Activated CD8-positive, alpha-beta T cell treated with anti-CD3 and anti-CD28 coated beads for 36 hours (primary cell): ENCODE results near the gene GIGYF1. TPM values are rescaled to one million over a fixed set of nuclear protein-coding genes. Genes with fewer than 3 reads are reported as not detected.
"Not testable (repeated sequence)": the region's sequence is repeated elsewhere in the genome, so short reads cannot be mapped to it uniquely, and the experiment has no call there.

Experiments
- ATAC-seq: fragments of 200-7000 bp; cut with Tn5 transposase; one replicate; pipeline ENCODE4 v1.10.0; 2021; ENCODE audit warnings: mild to moderate bottlenecking, moderate library complexity
- CTCF ChIA-PET: fragments of 350-600 bp; sonication (Branson Sonifier 250); formaldehyde crosslinking; loops from one replicate; lab custom pipeline; 2021; ENCODE audit warnings: antibody characterized with exemption; lab: Charles Lee
- POLR2A ChIA-PET: fragments of 350-600 bp; sonication (Branson Sonifier 250); formaldehyde crosslinking; loops from one replicate; lab custom pipeline; 2021; ENCODE audit warnings: antibody characterized with exemption; lab: Charles Lee
- DNase-seq: peaks from one replicate; pipeline ENCODE4 v3.0.0-alpha.2; 2020
- H3K27ac Mint-ChIP-seq: one replicate; pipeline ENCODE4 v1.8.0; 2021; ENCODE audit warnings: mild to moderate bottlenecking, mixed read lengths
- H3K27me3 Mint-ChIP-seq: one replicate; pipeline ENCODE4 v1.8.0; 2021; ENCODE audit warnings: mixed read lengths
- H3K36me3 Mint-ChIP-seq: one replicate; pipeline ENCODE4 v1.8.0; 2021; ENCODE audit warnings: low read depth, mixed read lengths
- H3K4me1 Mint-ChIP-seq: one replicate; pipeline ENCODE4 v1.8.0; 2021; ENCODE audit warnings: low read depth, mixed read lengths
- H3K4me3 Mint-ChIP-seq: one replicate; pipeline ENCODE4 v1.8.0; 2021; ENCODE audit warnings: mild to moderate bottlenecking, moderate library complexity, mixed read lengths
- H3K9me3 Mint-ChIP-seq: one replicate; pipeline ENCODE4 v1.8.0; 2021; ENCODE audit warnings: mixed read lengths
- intact Hi-C: fragments of 100-400 bp; cut with micrococcal nuclease; formaldehyde crosslinking; loops from one replicate; pipeline ENCODE4 v1.10.0; 2022
- total RNA-seq, 2 experiments: library from RNA; stranded (reverse); gene quantifications; one replicate each; pipeline ENCODE4 v1.2.3, GENCODE V29; 2021
- TF ChIP-seq, protein P1 (sequence below): fragments of 200-600 bp; IDR thresholded peaks from one replicate; pipeline ENCODE4 v1.8.0; 2022; ENCODE audit warnings: antibody characterized with exemption, mild to moderate bottlenecking

Gene GIGYF1
- total RNA-seq, 2 experiments from 2014 or later, result 36.9 to 41.5 TPM

GRCh38 chr7:100673302-100673941 is 20.6 kb downstream of the GIGYF1 start, which contains the start of gene GNB2:
Gene GNB2 (plus strand): TSS chr7:100673740. CDS start chr7:100676266, 2,526 bp downstream.
- intact Hi-C loops, result loop anchor here (10.0 kb wide), 1 partner anchor 69 kb away; the partner anchor contains the start of gene PCOLCE
- Mint-ChIP-seq H3K27me3 (no peaks in the 10 kb centered on the region), H3K4me3 (peak within 1 kb of the TSS; percentile 94), H3K27ac (peak within 1 kb of the TSS; percentile 95), H3K9me3 (no peaks in the 10 kb centered on the region), H3K4me1 (peaks cover 11% of the 10 kb centered on the region), H3K36me3 (peaks cover 18% of the 10 kb centered on the region)
- CTCF ChIA-PET, result interaction anchor here (1.0 to 1.2 kb wide), 3 partner anchors 19 to 44 kb away, joined by 4 to 7 read pairs (median 5); no protein-coding TSS in a partner anchor
- TF ChIP-seq, protein P1, sequence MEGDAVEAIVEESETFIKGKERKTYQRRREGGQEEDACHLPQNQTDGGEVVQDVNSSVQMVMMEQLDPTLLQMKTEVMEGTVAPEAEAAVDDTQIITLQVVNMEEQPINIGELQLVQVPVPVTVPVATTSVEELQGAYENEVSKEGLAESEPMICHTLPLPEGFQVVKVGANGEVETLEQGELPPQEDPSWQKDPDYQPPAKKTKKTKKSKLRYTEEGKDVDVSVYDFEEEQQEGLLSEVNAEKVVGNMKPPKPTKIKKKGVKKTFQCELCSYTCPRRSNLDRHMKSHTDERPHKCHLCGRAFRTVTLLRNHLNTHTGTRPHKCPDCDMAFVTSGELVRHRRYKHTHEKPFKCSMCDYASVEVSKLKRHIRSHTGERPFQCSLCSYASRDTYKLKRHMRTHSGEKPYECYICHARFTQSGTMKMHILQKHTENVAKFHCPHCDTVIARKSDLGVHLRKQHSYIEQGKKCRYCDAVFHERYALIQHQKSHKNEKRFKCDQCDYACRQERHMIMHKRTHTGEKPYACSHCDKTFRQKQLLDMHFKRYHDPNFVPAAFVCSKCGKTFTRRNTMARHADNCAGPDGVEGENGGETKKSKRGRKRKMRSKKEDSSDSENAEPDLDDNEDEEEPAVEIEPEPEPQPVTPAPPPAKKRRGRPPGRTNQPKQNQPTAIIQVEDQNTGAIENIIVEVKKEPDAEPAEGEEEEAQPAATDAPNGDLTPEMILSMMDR, result no peak
- POLR2A ChIA-PET, result interaction anchor here (1.0 to 1.3 kb wide), 2 partner anchors 9 to 17 kb away, joined by 3 to 7 read pairs; no protein-coding TSS in a partner anchor
- peak; percentile 75 for ATAC-seq
- DNase-seq, result peak; percentile 99

DNA sequence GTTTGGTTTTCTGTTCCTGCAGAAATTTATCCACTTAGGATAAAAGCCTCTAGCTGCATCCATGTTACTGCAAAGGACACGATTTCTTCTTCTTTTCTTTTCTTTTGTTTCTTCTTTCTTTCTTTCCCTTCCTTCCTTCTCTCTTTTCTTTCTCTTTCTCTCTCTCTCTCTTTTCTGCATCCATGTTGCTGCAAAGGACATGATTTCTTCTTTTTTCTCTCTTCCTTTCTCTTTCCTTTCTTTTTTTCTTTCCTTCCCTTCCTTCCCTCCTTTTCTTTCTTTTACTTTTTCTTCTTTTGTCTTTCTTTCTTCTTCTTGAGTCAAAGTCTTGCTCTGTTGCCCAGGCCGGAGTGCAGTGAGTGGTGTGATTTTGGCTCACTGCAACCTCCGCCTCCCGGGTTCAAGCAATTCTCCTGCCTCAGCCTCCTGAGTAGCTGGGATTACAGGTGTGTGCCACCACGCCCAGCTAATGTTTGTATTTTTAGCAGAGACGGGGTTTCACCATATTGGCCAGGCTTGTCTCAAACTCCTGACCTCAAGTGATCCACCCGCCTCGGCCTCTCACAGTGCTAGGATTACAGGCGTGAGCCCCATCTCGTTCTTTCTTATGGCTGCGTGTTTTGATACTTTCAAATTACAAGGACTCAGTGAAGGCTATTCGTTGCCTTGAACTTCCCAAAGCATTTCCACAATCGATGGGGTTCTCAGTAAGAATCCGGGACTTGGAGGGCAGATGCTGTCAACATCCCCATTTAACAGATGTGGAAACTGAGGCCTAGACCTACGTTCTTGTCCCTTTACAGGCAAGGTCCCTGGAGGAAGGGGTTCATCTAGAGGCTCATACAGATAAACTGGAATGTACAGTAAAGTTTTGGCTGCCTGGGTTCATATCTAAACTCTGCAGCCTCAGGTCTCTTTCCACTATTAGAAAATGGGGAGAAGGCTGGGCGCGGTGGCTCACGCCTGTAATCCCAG is 22.4 kb downstream of the GIGYF1 start:
- POLR2A ChIA-PET, result interaction anchor here (1.3 kb wide), 1 partner anchor 19 kb away, joined by 7 read pairs; no protein-coding TSS in a partner anchor
- H3K27me3 Mint-ChIP-seq, result no peaks in the 10 kb centered on the region
- CTCF ChIA-PET, result interaction anchor here (1.5 kb wide), 1 partner anchor 37 kb away, joined by 6 read pairs; no protein-coding TSS in a partner anchor
- DNase-seq, result no peak
- intact Hi-C loops, result loop anchor here (10.0 kb wide), 1 partner anchor 67 kb away; the partner anchor contains the start of gene PCOLCE
- H3K27ac Mint-ChIP-seq, result no peak overlapping the region
- H3K9me3 Mint-ChIP-seq, result no peaks in the 10 kb centered on the region
- H3K36me3 Mint-ChIP-seq, result peaks cover 6% of the 10 kb centered on the region
- peaks cover 3% of the 10 kb centered on the region for H3K4me1 Mint-ChIP-seq
- TF ChIP-seq, protein P1, result no peak
- no peak overlapping the region for H3K4me3 Mint-ChIP-seq
- no peak for ATAC-seq

GRCh38 chr7:100670074-100670473 is 24.0 kb downstream of the GIGYF1 start:
- CTCF ChIA-PET, result interaction anchor here (1.0 to 1.5 kb wide), 2 partner anchors 36 to 37 kb away, joined by 3 to 6 read pairs; no protein-coding TSS in a partner anchor
- H3K36me3 Mint-ChIP-seq, result peaks cover 2% of the 10 kb centered on the region

GRCh38 chr7:100669106-100669505 is 24.9 kb downstream of the GIGYF1 start:
- POLR2A ChIA-PET, H3K4me1 Mint-ChIP-seq: not testable (repeated sequence)

More at GRCh38 chr7:100670074-100670473, 24.0 kb downstream of the GIGYF1 start:
- H3K4me3 Mint-ChIP-seq, result no peak overlapping the region
- TF ChIP-seq, protein P1, result no peak
- H3K27me3 Mint-ChIP-seq, result no peaks in the 10 kb centered on the region
- H3K4me1 Mint-ChIP-seq, result no peaks in the 10 kb centered on the region
- POLR2A ChIA-PET, result interaction anchor here (1.3 kb wide), 1 partner anchor 36 kb away, joined by 3 read pairs; no protein-coding TSS in a partner anchor
- intact Hi-C loops, result loop anchor here (10.0 kb wide), 1 partner anchor 65 kb away; the partner anchor contains the start of gene PCOLCE
- ATAC-seq, result no peak
- DNase-seq, result no peak
- no peaks in the 10 kb centered on the region for H3K9me3 Mint-ChIP-seq
- no peak overlapping the region for H3K27ac Mint-ChIP-seq

GRCh38 chr7:100668069-100668449 is 26.0 kb downstream of the GIGYF1 start:
- no peak for DNase-seq
- Mint-ChIP-seq H3K27ac (no peak overlapping the region), H3K4me3 (no peak overlapping the region), H3K27me3 (no peaks in the 10 kb centered on the region), H3K9me3 (no peaks in the 10 kb centered on the region), H3K4me1 (no peaks in the 10 kb centered on the region), H3K36me3 (no peaks in the 10 kb centered on the region)
- ChIA-PET POLR2A (no interaction called here), CTCF (no interaction called here)
- intact Hi-C loops, result no loop called here
- TF ChIP-seq, protein P1, result no peak
- ATAC-seq, result no peak

More at GRCh38 chr7:100669106-100669505, 24.9 kb downstream of the GIGYF1 start:
- H3K4me3 Mint-ChIP-seq, CTCF ChIA-PET, DNase-seq, H3K27ac Mint-ChIP-seq, H3K36me3 Mint-ChIP-seq, ATAC-seq, H3K27me3 Mint-ChIP-seq, H3K9me3 Mint-ChIP-seq, intact Hi-C loops: not testable (repeated sequence)
